Fibroblast of the aortic adventitia (primary cell): ENCODE measurements around the gene RING1. TPM values are rescaled to one million over a fixed set of nuclear protein-coding genes. Genes with fewer than 3 reads are reported as not detected.

Source experiments
- DNase-seq: peaks from one replicate; pipeline ENCODE4 v3.0.0-alpha.2; 2010; ENCODE audit warnings: low read depth
- H3K4me3 ChIP-seq: 2 replicates; pipeline ENCODE4 v1.5.1; 2011; ENCODE audit warnings: low read depth, mild to moderate bottlenecking, control low read depth, low read length, moderate library complexity
- total RNA-seq: library from RNA; depleted of rRNA; stranded (reverse); fragments of >200 nt; gene quantifications from 2 replicates; pipeline ENCODE4 v1.2.3, GENCODE V29; 2012; ENCODE audit warnings: low replicate concordance
- TF ChIP-seq, protein P1 (sequence below): IDR thresholded peaks from 2 replicates; pipeline ENCODE4 v1.5.1; 2011; ENCODE audit warnings: mild to moderate bottlenecking, low read length, control low read depth, inconsistent platforms; ENCODE audit not compliant: insufficient read depth

Gene RING1
- total RNA-seq, 1 donor, result 28.9 TPM

DNA sequence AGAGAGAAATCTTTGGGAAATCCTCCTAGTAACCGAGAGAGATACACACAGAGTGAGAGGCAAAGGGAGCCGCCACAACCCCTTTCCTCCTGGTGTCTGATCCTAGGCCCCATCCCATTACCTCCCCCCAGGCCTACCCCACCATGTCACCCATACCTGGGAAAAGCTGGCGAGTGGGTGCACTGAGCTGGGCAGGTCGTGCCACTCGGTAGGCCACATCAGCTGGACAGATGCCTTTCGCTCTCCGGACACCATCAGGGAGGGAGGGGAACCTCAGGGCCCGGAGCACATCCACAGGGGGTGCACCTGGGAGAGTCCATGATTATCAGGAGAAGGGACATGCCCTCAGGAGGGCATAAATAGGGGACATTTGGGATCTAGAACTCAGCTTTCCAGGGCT is 19.1 kb upstream of the RING1 start:
- H3K4me3 ChIP-seq, result no peak overlapping the region
- TF ChIP-seq, protein P1, sequence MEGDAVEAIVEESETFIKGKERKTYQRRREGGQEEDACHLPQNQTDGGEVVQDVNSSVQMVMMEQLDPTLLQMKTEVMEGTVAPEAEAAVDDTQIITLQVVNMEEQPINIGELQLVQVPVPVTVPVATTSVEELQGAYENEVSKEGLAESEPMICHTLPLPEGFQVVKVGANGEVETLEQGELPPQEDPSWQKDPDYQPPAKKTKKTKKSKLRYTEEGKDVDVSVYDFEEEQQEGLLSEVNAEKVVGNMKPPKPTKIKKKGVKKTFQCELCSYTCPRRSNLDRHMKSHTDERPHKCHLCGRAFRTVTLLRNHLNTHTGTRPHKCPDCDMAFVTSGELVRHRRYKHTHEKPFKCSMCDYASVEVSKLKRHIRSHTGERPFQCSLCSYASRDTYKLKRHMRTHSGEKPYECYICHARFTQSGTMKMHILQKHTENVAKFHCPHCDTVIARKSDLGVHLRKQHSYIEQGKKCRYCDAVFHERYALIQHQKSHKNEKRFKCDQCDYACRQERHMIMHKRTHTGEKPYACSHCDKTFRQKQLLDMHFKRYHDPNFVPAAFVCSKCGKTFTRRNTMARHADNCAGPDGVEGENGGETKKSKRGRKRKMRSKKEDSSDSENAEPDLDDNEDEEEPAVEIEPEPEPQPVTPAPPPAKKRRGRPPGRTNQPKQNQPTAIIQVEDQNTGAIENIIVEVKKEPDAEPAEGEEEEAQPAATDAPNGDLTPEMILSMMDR, result no peak
- no peak for DNase-seq

DNA sequence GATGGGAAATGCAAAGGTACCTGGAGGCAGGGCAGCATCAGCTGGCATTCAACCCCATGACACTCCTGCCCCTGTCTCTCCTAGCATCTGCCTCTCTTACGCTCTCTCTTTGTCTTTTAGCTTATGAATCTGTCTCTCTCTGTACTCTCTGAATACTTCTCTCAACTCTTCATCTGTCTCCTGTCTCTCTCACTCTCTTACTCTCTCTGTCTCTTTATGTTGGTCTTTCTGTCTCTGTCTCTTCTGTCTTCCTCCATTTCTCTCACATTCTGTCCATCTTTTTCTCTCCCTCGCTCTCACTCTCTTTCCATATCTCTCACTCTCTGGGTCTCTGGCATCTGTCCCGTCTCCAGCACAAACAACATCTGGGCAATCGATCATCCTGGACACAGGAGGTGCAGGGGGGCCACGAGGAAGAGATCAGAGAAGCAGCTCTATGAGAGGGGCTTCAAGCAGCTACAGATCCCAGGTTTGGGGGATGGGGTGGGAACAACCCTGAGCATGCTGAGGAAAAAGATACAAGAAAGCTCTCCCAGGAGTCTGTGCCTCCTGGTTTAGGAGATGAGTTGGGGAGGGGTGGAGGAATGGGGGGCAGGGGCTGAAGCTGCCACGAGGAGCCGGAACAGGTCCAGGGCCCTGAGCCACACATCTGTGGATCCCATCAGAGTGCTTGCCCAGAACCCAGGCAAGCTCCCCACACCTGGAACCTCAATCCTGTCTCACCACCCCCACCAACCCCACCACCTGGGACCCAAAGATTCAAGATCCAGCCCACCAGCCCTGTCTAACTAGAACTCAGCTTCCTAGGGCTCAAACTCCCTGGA is 18.5 kb upstream of the RING1 start:
- TF ChIP-seq, protein P1, result no peak
- H3K4me3 ChIP-seq, result no peak overlapping the region

DNA sequence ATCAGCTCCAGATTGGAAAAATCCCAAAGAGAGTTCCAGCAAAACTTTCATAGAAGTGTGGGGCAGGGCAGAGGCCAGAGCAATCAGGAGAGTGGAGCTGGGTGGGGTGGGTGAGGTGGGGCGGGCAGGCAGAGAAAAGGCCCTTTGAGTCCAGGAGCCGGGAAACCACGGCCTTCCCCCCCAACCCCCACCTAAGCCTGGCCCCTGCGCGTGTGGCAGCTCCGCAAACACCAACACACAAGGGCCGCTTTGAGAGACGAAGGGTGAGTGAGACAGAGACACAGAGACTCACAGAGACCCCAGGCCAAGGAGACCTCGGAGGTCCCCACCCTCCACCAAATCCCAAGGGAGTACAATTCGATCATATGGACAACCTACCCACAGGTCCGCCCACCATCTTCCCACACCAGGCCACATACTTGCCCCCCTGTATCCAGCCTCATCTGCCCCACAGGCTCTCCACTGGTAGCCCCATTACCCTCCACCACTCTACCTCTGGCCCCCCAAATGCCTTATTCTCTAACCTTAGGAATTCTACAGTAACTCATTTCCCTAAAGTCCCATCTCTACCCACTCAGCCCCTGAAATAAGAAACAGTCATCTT is 17.7 kb upstream of the RING1 start:
- TF ChIP-seq, protein P1, result no peak
- H3K4me3 ChIP-seq, result no peak overlapping the region
- no peak for DNase-seq

More for the DNA sequence above, 18.5 kb upstream of the RING1 start:
- DNase-seq, result no peak

DNA sequence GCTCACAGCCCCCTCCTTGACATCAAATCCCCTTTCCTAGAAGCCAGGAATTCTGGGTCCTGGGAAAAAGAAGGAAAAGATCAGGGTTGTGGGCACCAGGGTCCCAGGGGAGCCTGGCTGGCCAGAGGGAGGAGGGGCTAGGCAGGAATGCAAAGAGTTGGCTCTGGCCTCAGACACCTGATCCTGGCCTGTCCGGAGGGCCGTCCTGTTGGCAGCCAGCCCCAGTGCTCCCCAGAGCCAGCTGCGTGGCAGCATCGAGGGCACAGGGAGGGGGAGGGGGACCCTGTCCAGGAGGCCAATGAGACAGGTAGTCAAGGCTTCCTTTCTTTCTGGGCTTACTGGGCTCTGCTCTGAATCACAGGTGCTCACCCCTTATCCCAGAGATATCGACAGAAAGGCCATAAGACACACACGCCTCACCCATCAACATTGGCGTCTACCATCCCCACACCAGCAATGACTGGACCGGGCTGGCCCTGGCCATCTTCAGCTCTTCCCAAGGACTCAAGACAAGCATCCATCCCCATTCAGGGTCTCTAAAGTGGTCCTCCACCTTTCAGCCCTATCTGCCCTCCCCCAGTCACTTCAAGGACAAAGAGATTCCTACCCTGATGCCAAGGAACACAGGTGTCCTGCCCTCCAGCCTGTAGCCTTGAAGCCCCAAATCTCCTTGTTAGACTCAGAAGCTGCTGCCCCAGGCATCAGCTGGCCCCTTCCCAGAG is 16.8 kb upstream of the RING1 start:
- TF ChIP-seq, protein P1, result no peak
- DNase-seq, result no peak
- H3K4me3 ChIP-seq, result no peak overlapping the region

DNA sequence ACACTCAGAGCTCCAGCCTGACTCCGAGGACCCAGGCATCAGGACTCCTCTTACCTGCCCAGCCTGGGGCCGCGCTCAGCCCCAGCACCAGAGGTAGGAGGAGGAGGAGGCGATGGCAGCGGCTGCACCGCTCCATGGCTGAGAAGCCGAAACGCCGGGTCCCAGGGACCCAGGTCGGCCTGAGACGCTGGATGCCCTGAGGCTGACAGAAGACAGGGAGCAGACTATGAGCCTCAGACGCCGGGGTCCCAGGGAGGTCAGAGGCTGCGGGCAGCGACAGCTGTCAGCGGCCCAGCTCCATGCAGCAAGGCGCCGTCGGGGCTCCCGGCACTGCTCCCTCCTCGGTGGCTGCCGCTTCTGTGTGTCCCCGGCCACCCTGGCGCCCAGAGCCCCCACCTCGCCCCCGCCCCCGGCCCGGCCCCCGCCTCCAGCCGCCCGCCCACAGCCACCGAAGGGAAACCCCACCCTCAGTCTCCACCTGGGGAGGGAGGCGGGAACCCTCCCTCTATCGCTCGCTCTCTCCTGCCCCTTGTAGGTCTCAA is 16.1 kb upstream of the RING1 start, which contains the start of gene COL11A2:
TSS of gene COL11A2 (minus strand) at position 363 of the 542 bp plus-strand sequence. CDS start at position 136, 227 bp downstream.
- DNase-seq, result no peak
- H3K4me3 ChIP-seq, result peak within 1 kb of the TSS; percentile 46
- TF ChIP-seq, protein P1, result no peak
